K562 (cell line): Measurements from ENCODE around the gene PMCH. TPM values are rescaled to one million over a fixed set of nuclear protein-coding genes. Genes with fewer than 3 reads are reported as not detected.

Experiments used
- ATAC-seq: fragments of 200-7000 bp; cut with Tn5 transposase; 3 replicates; pipeline ENCODE4 v1.9.1; 2020; ENCODE audit warnings: moderate library complexity
- BruUV-seq: library from RNA; stranded (reverse); fragments of 400-500 nt; replicated peaks from 2 replicates; lab custom pipeline; 2021; lab: Mats Ljungman, UMichigan
- CTCF ChIA-PET: fragments of 300-600 bp; formaldehyde crosslinking; extraction: SDS; loops from one replicate; lab custom pipeline; 2021; ENCODE audit warnings: low intra/inter-chr PET ratio; lab: Yijun Ruan, JAX
- POLR2A ChIA-PET: fragments of 300-600, 350-650 bp; sonication (Branson Sonifier 250); formaldehyde crosslinking; extraction: SDS; loops from one replicate; lab custom pipeline; 2021; ENCODE audit warnings: antibody characterized with exemption, inconsistent platforms; lab: Yijun Ruan, JAX
- DNase-seq, 4 experiments: peaks; one replicate each; pipeline versions ENCODE4 v3.0.0 to v3.0.0-alpha.2; 2011 to 2018; ENCODE audit warnings: low spot score in 3 of 4, mixed read lengths in 3 of 4; ENCODE audit errors: extremely low read depth in 1 of 4
- FAIRE-seq: peaks from 2 replicates; lab custom pipeline; 2011; peaks lifted over from hg19 to GRCh38; lab: Jason Lieb, UNC
- H2AFZ ChIP-seq: 2 replicates; pipeline ENCODE4 v1.6.0; 2011; ENCODE audit warnings: low read depth, low read length, control low read depth, inconsistent platforms
- H3K27ac ChIP-seq: fragments of 200-600 bp; 3 replicates; pipeline ENCODE4 v1.8.0; 2011; ENCODE audit warnings: low read depth, mild to moderate bottlenecking, control low read depth, inconsistent platforms, low read length, moderate library complexity, mixed read lengths; ENCODE audit errors: extremely low read depth
- H3K27me3 ChIP-seq, 2 experiments: fragments of 300-600 bp in 1 of 2; 2 replicates in 1 of 2; 3 replicates in 1 of 2; pipeline versions ENCODE4 v1.6.0 to v1.8.0; 2011; ENCODE audit warnings: inconsistent platforms in 2 of 2, low read length in 2 of 2, mild to moderate bottlenecking in 1 of 2, mixed read lengths in 1 of 2, moderate library complexity in 1 of 2; ENCODE audit not compliant: control insufficient read depth in 2 of 2, insufficient read depth in 2 of 2
- H3K36me3 ChIP-seq: fragments of 300-600 bp; 3 replicates; pipeline ENCODE4 v1.8.0; 2011; ENCODE audit warnings: mild to moderate bottlenecking, low read length, inconsistent platforms; ENCODE audit not compliant: control insufficient read depth, insufficient read depth
- H3K4me1 ChIP-seq, 2 experiments: fragments of 200-600 bp in 1 of 2; replicated peaks in 1 of 2; 2 replicates in 1 of 2; 3 replicates in 1 of 2; pipeline versions ENCODE4 v1.5.1 to v1.8.0; 2011; ENCODE audit warnings: inconsistent platforms in 2 of 2, low read length in 2 of 2, mild to moderate bottlenecking in 1 of 2, mixed read lengths in 1 of 2, moderate library complexity in 1 of 2; ENCODE audit not compliant: control insufficient read depth in 2 of 2, insufficient read depth in 2 of 2
- H3K4me2 ChIP-seq: 2 replicates; pipeline ENCODE4 v1.6.1; 2011; ENCODE audit warnings: low read length, control low read depth, inconsistent platforms, mixed read lengths; ENCODE audit not compliant: insufficient read depth
- H3K4me3 ChIP-seq: fragments of 200-600 bp; sonication (generic), shearing (Covaris generic); 2 replicates; pipeline ENCODE4 v1.5.1; 2016; ENCODE audit warnings: control low read depth, inconsistent platforms
- H3K79me2 ChIP-seq: fragments of 200-600 bp; 3 replicates; pipeline ENCODE4 v1.8.0; 2011; ENCODE audit warnings: low read length, inconsistent platforms; ENCODE audit not compliant: control insufficient read depth, insufficient read depth
- H3K9ac ChIP-seq, 2 experiments: 2 replicates each; pipeline versions ENCODE4 v1.6.0 to v1.6.1; 2011; ENCODE audit warnings: low read depth in 2 of 2, low read length in 2 of 2, control low read depth in 1 of 2, inconsistent platforms in 1 of 2, mild to moderate bottlenecking in 1 of 2, mixed read lengths in 1 of 2; ENCODE audit not compliant: insufficient read depth in 1 of 2
- H3K9me1 ChIP-seq: one replicate; pipeline ENCODE4 v1.6.0; 2011; ENCODE audit warnings: inconsistent platforms, mild to moderate bottlenecking, low read length, moderate library complexity; ENCODE audit not compliant: control insufficient read depth, insufficient read depth
- H3K9me3 ChIP-seq: replicated peaks from 2 replicates; pipeline ENCODE4 v1.5.1; 2011; ENCODE audit warnings: low read depth, low read length, inconsistent platforms; ENCODE audit not compliant: control insufficient read depth, insufficient read depth
- H4K20me1 ChIP-seq: replicated peaks from 2 replicates; pipeline ENCODE4 v1.6.1; 2011; ENCODE audit warnings: low read length, inconsistent platforms, mixed read lengths; ENCODE audit not compliant: control insufficient read depth, insufficient read depth
- BRF1 ChIP-seq: IDR thresholded peaks from 3 replicates; pipeline ENCODE4 v1.6.1; 2011; ENCODE audit warnings: borderline replicate concordance, mild to moderate bottlenecking; ENCODE audit not compliant: insufficient read length; ENCODE audit errors: extremely low read depth
- ELF2 ChIP-seq: fragments of 250-450 bp; sonication (Bioruptor Pico); IDR thresholded peaks from 2 replicates; pipeline ENCODE4 v1.5.0; 2021; ENCODE audit warnings: mild to moderate bottlenecking
- HIVEP1 ChIP-seq: fragments of 250-450 bp; sonication (Bioruptor Pico); IDR thresholded peaks from 2 replicates; pipeline ENCODE4 v1.4.0; 2020; ENCODE audit warnings: mild to moderate bottlenecking
- KLF10 ChIP-seq: fragments of 250-450 bp; sonication (Bioruptor Pico); IDR thresholded peaks from 2 replicates; pipeline ENCODE4 v1.6.1; 2021; ENCODE audit warnings: matching md5 sums
- ZNF121 ChIP-seq: sonication (generic); formaldehyde crosslinking; conservative IDR thresholded peaks from 2 replicates; pipeline ENCODE4 v1.8.0; 2022; ENCODE audit warnings: missing genetic modification reagents
- ZNF707 ChIP-seq: fragments of 250-450 bp; sonication (Bioruptor Pico); conservative IDR thresholded peaks from 2 replicates; pipeline ENCODE4 v1.8.0; 2022; ENCODE audit warnings: inconsistent platforms, mild to moderate bottlenecking, moderate library complexity
- in situ Hi-C: fragments of 300-500 bp; cut with MboI; formaldehyde crosslinking; loops from 4 replicates; pipeline ENCODE4 v1.15.0; 2018; ENCODE audit warnings: inconsistent platforms, mixed read lengths
- intact Hi-C: fragments of 100-400 bp; cut with micrococcal nuclease; formaldehyde crosslinking; loops from 2 replicates; pipeline ENCODE4 v1.14.2; 2022
- polyA plus RNA-seq, 8 experiments: library from polyadenylated mRNA; depleted of rRNA in 4 of 8; stranded (reverse) in 5 of 8; unstranded in 3 of 8; fragments of >200 nt; fragmentation: Nextera tagmentation in 2 of 8; fragmentation: Illumina TruSeq in 1 of 8; extraction: Ambion mirVana in 2 of 8; extraction: Trizol in 1 of 8; gene quantifications; 2 replicates each; pipeline versions ENCODE4 v1.2.1 to v1.2.3, GENCODE V29; 2011 to 2014; ENCODE audit warnings: inconsistent platforms in 1 of 8, missing spikeins in 1 of 8
- total RNA-seq, 7 experiments: library from RNA; depleted of rRNA in 6 of 7; stranded (reverse); fragments of >200 nt in 6 of 7; fragmentation: Illumina TruSeq in 2 of 7; extraction: Trizol in 2 of 7; gene quantifications; 2 replicates each; pipeline versions ENCODE4 v1.2.1 to v1.2.3, GENCODE V29; 2011 to 2021; ENCODE audit warnings: low replicate concordance in 1 of 7

The PMCH gene
- total and polyA plus RNA-seq, 9 of the 15 experiments (the other 6 are each of a cell fraction or from before 2014, with no cell fraction given), result 0.10 to 0.20 TPM; not detected in 7

GRCh38 chr12:102171951-102172350 is 25.7 kb downstream of the PMCH start:
- Histone ChIP-seq H3K27ac (no peak overlapping the region), H4K20me1 (no peaks in the 10 kb centered on the region), H3K9me3 (no peaks in the 10 kb centered on the region), H3K4me2 (no peak overlapping the region), H3K4me3 (no peak overlapping the region), H3K79me2 (no peaks in the 10 kb centered on the region), H3K27me3 (no peaks in the 10 kb centered on the region), H2AFZ (no peak overlapping the region)
- CTCF ChIA-PET, result interaction anchor here (0.6 kb wide), 1 partner anchor 754 kb away, joined by 3 read pairs; no protein-coding TSS in a partner anchor
- DNase-seq (no peak), ATAC-seq (no peak), FAIRE-seq (no peak)
- intact Hi-C loops (loop anchor here (2.0 to 10.0 kb wide), 5 partner anchors 125 to 643 kb away; partner anchors contain the start of gene IGF1), in situ Hi-C loops (no loop called here)
- POLR2A ChIA-PET, result no interaction called here
- TF ChIP-seq BRF1 (no peak), ZNF707 (CRISPR knock-in tag) (no peak), HIVEP1 (no peak), ZNF121 (CRISPR knock-in tag) (no peak), ELF2 (no peak), KLF10 (CRISPR knock-in tag) (no peak)
- TF ChIP-seq, all 486 proteins: peak for 0
- BruUV-seq, result no TSS peak
- H3K4me1 ChIP-seq, result peaks cover 0 to 9% of the 10 kb centered on the region in 2 experiments; a peak in 3 of 5 replicates
- H3K9ac ChIP-seq, result no peak overlapping the region
- H3K9me1 ChIP-seq, result no peaks in the 10 kb centered on the region
- peaks cover 36% of the 10 kb centered on the region for H3K36me3 ChIP-seq
